ENCODE results near the gene PDK4.
"Not testable (repeated sequence)": the region's sequence is repeated elsewhere in the genome, so short reads cannot be mapped to it uniquely, and the experiment has no call there.

Gene PDK4

DNA sequence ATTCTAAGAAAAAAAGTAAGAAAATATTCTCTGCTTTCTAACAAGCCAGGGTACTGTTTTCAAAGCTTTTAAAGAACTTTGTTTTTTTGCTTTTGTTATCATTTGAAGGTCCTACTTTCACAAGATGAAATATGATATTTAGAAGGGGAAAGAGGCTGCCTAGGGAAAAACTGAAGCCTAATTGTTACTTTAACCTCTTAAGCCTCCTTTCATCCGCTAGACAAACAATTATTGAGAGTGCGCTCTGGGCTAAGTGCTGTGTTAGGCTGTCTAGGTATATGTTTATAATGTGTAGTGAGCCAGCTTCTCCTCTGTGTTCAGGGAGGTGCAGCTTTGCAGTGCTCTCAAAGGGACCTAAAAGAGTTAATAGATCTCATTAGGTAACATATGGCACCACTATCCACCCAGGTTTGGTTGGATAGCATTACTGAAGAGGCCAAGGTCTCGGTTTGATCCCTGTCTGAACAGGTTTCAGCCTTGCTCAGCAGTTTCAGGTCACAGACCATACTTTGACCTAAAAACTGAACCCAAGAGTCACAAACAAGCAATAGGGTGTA is 17.9 kb downstream of the PDK4 start:
- DNase-seq: no peak

DNA sequence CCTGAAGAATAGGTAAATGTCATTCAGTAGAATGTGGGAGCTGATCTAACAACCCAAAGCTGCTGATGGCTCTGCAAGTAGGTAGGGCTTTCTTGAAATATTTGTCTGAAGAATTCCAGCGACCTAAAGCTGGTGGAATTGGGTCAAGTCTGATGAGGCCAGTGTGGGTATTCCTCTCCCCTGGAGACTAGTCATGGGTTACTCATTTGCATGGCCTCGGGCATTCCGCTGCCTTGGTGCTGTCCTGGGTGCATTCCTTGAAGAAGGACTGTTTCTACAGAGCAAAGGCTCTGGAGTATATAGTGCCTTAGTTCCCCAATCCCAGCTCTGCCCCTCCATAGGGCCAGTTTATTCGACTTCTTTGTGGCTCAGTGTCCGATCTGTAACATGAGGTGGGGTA is 19.2 kb downstream of the PDK4 start:
- DNase-seq: no peak

DNA sequence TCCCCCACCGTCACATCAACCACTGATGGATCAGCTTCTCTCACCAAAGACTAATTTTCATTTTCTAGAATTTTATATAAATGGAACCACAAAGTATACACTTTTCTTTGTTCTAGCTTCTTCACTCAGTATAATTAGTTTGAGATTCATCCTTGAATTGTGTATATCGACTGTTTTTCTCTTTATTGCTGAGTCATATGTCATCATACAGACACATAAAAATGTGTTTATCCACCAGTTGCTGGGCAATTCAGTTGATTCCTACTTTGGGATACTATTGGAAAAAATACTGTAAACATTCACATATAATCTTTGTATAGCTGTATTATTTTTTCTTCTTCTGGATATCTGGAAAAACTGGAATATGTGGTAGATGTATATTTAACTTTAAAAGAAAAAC is 26.6 kb downstream of the PDK4 start:
- no peak for DNase-seq

DNA sequence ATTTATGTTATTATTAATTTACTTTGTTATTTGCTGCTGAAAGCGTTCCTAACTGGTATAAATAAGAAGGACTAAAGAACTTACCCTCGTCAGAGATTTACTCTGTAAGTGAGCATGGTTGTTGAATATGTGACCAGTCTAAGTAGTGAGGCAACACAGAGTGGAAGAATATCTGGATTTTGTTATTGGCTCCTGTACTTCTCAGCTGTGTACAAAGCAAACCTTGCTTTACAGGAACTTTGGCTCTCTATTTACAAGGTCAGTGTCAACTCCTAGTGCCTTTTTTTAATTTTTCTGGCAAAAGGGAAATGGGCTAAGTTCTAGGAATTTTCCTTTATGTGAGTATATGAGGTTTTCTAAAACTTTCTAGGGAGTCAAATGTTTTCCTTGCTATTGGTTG is 35.6 kb downstream of the PDK4 start:
- no peak for DNase-seq

DNA sequence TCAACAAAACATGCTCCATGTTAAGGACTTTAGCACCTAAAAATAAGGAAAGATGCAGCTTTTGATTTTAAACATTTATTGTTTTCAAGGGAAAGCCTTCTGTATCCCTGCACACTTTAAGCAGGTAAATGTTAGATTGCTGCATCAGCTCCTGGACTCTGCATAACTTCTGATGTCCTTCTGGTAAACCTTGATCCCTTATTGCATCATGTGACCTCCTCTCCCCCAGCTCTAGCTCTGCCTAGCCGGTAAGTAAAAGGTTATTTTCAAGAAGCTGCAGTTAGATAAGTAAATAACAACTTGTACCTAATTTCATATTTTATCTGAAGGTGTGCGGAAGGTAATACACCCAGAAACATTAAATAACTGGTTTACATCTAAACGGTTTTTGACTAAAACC is 37.5 kb downstream of the PDK4 start:
- DNase-seq: no peak

DNA sequence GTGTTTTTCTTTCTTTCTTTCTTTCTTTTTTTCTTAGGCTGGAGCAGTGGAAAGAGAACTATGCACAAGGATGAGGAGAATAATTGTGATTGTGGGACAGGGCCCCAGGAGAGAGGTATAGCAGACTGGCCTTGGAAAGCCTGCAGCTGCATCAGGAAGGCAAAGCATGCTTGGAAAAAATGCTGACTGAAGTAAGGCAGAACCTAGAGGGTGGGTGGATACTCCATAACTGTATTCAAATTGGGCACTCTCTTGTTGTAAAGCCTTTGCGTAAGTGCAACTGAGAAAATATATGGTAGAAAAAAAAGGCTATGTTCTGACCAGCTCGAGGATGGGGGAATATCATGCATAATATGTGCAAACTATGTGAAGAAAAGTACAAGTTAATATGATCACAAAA is 39.5 kb downstream of the PDK4 start:
- no peak for DNase-seq

DNA sequence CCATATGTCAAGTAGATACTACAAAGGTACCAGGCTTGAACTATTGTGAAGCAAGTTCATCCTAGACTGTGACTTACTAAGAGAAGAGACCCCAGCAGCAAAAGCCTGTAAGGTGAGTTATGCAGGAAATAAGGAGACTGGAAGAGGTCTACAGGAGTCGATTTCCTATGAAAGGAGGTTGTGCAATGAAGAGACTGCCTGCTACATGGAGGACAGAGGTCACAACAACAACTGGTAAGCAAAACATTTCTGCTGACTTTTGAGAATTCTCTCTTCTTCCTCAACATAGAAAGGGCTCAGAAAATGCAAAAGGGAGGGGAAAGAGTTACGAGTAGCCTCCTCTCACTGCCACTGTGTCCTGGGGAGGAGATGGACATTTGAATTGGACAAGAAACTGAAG is 42.4 kb downstream of the PDK4 start:
- DNase-seq: no peak

DNA sequence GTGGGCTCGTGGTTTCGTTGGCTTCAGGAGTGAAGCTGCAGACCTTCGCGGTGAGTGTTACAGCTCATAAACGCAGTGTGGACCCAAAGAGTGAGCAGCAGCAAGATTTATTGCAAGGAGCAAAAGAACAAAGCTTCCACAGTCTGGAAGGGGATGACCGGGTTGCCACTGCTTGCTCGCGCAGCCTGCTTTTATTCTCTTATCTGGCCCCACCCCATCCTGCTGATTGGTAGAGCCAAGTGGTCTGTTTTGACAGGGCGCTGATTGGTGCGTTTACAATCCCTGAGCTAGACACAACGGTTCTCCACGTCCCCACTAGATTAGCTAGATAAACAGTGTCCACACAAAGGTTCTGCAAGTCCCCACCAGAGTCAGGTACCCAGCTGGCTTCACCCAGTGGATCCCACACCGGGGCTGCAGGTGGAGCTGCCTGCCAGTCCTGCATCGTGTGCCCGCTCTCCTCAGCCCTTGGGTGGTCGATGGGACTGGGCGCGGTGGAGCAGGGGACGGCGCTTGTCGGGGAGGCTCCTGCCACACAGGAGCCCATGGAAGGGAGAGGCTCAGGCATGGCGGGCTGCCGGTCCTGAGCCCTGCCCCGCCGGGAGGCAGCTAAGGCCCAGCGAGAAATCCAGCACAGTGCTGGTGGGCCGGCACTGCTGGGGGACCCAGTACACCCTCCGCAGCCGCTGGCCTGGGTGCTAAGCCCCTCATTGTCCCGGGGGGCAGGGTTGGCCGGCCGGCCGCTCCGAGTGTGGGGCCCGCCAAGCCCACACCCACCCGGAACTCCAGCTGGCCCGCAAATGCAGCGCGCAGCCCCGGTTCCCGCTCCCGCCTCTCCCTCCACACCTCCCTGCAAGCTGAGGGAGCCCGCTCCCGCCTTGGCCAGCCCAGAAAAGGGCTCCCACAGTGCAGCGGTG is 44.0 kb downstream of the PDK4 start:
- DNase-seq: not testable (repeated sequence)

DNA sequence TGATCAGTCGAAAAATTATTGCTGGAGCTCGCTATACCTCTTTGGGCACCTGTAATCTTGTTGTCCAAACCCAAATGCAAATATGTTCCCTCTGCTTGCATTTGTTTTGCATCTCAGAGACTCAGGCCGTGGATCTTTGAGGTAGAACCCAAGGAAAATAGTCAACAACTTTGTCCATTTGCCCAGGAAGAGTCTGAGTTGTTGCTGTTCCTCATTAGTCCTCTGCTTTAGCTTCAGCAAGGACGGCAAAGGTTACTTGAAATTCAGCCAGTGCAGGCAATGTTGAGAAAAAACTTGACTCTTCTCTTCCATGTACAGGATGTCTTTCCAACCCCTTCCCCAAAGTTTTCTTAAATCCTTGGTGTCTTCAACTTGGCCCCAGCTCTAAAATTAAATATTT is 45.8 kb downstream of the PDK4 start:
- DNase-seq: no peak

DNA sequence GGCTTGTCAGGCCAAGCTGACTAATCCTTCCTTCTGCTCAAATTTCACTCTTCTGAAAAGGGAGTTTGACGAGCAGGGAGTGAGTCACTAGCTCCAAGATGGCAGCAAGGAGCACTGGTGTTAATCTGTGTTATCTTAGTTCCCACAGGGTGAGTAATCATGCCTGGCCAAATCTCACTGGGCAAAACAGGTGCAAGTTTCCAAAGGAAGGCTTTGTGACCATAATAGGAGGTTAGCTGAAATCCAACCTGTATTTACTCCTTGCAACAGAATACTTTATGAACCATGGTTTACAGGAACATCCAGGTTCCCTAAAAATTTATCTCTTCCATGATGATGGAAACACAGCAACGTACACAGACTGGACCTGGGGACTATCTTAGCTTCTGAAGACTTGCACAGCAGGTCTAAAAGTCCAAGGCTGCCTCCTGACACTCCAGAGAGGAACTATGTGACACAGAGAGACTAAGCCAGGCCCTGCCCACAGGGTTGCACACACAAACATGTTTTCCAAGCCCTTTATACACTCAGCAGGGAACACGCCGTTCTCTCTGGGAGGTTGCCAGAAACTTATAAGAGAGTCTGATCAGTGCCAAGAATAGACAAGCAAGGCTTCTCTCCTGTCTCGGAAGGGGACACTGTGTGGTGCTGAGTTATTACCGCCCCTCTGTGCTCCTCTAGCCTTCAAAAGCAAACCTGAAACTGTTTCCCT is 46.3 kb downstream of the PDK4 start:
- peak in 53 of 58 donors; percentile 11 to 94 (median 70) for DNase-seq

DNA sequence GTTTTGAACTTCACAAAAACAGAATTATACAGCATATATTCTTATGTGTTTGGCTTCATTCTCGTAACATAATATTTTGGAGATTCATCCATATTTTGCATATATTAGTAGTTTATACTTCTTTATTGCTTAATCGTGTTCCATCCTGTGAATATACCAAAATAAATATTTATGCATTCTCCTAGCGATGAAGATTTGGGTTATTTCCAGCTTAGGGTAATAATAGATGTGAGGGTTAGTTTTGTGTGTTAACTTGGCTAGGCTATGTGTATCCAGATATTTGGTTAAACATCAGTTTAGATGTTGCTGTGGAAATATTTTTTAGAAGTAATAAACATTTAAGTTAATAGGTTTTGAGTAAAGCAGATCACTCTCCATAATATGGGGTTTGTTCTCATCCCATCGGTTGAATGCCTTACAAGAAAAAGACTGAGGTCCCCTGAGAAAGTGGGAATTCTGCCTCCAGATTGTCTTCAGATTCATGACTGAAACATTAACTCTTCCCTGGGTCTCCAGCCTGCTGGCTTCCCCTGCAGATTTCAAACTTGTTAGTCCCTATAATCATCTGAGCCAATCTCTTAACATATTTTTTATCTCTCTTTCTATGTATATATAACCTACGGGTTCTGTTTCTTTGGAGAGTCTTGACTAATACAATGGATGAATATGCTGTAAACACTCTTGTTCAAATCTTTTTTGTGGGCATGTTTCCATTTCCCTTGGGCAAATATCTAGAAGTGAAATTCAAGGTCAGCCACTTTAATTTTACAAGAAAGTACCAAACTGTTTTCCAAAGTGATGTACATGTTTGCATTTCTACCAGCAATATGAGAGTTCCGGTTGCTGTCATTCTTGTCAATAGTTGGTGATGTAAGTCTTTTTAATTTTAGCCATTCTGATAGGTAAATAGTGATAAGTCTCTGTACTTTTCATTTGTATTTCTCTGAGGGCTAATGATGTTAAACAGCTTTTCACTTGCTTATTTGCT is 48.7 kb downstream of the PDK4 start:
- no peak for DNase-seq

DNA sequence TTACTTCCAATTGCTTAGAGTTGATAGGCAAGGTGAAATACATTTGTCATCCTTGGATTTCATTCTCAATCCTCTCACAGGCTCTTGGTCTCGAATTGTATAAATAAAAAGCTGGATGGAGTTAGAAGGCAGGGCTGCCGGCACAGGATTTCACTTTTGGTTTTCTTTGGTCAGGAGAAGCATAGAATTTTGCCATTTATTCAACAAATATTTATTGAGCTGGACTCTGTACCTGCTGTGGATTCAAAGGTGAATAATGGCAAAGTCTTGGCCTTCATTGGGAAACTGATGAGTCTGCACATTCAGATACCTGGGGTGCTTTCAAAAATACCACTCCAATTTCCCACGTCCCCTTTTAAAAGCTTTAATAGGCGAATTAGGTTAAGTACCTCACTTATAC is 49.7 kb downstream of the PDK4 start:
- DNase-seq: peak in 1 of 58 donors; percentile 15

DNA sequence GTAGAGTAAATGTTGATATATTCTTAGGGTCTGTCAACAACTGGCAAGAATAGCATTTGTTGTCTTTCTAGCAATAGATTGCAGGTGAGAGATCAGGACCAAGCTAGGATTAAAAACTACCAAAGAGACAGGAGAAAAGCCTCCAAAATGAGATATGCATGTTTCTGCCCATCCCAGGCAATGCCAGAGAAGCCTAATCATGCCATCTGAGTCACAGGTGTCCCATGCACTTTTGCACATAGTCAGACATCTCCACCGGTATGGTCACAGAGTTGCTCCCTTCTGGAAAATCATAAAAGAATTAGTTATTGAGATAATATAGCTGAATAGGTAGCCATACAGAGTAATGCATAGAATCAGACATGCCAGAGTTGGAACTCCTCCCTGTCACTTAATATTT is 50.6 kb downstream of the PDK4 start:
- DNase-seq: peak in 2 of 58 donors; percentile 8 to 9

DNA sequence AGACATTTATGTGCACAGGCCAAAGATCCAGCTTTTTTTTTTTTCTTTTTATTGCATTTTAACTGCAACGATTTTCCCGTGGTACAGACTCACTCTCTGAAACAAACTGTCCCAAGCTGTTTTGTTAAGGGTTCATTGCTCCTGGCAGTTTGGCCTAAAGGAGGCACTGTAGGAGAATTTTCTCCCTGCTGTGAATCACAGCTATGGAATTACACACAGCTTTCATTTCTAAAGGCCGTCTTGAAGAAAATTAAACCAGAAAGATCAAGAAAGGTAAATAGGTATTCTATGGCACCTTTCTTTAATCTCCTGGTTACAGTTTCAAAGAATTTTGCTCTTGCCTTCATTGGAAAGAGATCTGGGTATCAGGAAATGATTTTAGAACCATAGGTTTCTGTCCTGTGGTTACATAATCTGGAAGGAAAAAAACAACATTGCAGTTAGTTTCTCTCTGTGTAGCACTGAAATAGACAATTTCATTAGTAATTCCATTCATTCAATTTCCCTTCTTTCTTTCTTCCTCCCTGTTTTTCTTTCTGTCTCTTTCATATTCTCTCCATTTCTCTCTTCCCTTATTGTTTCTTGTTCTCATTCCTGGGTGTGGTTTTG is 51.2 kb downstream of the PDK4 start:
- DNase-seq: peak in 33 of 58 donors; percentile 1 to 72 (median 28)

DNA sequence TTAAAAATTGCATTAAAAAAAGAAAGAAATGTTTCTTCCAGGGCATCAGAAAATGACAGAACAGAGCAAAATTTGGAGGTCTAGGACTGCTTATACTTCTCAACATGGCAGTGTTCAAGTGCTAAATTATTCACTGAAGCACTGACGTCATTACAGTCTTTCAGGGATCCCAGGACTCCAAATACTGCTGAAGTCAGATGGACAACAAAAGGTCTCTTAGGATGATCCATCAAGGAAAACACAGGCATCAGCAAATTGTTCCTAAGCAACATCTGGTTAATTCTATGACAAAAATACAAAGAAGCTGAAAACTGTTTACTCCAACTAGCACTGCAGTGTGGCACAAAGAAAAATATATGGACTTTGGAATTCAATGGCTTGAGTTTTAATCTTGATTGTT is 52.1 kb downstream of the PDK4 start:
- no peak for DNase-seq

DNA sequence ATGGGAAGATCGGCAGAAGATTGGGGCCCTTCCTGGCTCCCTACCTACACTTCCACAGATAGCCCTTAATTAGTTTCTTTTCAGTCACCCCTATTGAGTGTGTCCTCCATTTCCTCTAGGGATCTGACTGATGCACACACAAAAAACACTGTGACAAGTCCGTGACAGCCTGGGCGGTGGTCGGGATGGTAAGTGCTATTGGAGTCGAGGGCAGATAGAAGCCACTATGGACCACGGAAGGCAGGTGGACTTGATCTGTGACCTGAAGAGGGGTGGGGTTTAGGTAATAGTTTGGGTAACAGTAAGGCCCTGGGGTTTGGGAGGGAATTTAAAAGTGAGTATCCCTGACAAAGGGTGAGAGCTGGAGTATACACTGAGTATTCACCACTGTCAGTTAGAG is 53.0 kb downstream of the PDK4 start:
- DNase-seq: no peak

DNA sequence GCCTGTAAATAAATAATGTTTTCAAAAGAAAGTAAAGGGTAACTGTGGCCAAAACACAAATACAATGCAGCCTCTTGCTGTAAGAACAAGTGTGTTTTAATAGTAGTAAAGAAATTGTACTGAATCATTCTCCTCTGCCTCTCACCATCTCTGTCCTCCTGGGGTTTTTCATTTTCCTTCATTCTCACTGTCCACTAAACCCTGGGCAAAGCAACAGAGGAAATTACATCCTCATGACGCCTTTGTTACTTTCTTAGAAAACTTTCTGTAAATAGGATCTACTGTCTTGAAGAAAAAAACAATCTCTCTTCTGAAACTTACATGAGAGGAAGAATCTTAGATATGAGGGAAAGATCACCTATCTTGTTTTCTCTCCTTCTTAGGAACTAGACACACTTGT is 56.0 kb downstream of the PDK4 start:
- no peak for DNase-seq

DNA sequence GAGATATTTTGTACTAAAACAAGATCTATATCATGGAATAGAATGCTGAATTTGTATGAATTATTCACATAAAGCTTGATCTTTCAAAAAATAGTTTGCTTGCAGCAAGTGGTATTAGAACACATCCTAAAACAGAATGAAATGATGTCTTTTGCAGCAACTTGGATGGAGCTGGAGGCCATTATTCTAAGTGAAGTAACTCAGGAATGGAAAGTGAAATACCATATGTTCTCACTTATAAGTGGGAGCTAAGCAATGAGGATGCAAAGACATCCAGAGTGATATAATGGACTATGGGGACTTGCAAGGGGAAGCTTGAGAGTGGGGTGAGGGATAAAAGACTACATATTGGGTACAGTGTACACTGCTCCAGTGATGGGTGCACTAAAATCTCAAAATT is 56.9 kb downstream of the PDK4 start:
- no peak for DNase-seq

DNA sequence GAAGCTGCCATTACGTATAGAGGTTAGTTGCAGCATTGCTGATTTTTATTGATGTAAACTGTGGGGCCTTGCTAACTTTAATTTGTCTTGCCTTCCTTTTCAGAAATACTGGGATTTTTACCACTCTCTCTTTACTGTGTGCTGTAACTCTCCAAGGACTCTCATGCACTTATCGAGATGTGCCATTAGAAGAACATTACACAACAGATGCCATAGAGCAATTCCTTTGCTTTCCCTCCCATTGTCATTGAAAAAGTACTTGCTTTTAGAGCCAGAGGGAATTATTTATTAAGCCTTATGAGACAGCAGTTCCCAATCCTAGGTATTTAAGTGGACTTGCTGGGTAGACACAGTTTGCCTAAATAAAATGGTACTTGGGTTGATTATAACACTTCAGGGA is 58.8 kb downstream of the PDK4 start:
- no peak for DNase-seq

DNA sequence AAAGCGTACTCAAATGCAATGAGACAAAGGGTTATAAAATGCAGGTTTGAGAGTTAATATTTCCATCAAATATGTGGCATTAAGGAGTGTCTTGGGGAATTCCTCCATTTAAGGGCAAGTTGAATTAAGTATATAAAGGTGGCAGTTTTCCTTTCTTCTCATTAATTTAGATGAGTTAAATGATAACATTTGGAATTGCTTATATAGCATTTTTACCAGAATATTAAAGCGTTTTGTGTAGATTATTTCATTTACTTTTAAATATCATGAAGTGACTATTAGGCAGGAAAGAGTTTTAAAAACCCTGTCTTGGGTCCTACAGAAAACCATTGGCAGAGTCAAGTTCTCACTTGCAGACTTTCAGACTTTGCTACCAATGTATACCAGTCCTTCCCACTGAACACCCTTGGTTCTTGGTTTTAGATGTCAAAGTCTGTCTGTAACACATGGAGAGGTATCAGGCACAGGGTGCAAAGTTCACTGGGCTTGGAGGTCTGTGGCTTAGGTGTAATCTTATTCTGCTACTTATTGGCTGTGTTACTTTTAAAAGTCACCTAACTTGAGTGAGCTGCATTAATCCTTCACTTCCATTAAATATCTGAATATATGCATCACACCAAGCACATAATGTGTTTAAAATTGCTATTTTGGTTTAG is 59.5 kb downstream of the PDK4 start:
- DNase-seq: no peak

Data from anterior cingulate cortex (tissue), 58 donors.